ENCODE results near the gene PDAP1.

DNA sequence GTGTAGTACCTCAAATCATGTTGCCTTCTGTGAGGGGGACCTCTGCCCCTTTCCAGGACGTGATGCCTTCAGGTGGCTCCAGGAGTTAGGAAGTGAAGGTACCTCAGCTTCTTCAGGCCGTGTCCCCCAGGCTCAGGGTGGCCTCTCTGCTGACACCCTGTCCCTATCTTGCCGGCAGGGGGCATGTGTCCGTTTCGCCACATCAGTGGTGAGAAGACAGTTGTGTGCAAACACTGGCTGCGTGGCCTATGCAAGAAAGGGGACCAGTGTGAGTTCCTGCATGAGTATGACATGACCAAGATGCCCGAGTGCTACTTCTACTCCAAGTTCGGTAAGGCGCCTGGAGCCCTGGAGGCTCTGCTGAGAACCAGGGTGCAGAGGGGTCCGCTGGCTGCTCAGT, 39.5 kb upstream of the PDAP1 start:
- TF ChIP-seq SP1 (IDR thresholded peaks at IDR 0.05) (no peak), SUZ12 (IDR thresholded peaks at IDR 0.05) (no peak), L3MBTL2 (conservative IDR thresholded peaks at IDR 0.05) (no peak), TARDBP (IDR thresholded peaks at IDR 0.05) (no peak), ARNT (IDR thresholded peaks at IDR 0.05) (no peak), HDGF (IDR thresholded peaks at IDR 0.05; ENCODE audit: borderline replicate concordance) (no peak), FOXM1 (IDR thresholded peaks at IDR 0.05; ENCODE audit: borderline replicate concordance) (no peak), BHLHE40 (IDR thresholded peaks at IDR 0.05; ENCODE audit: borderline replicate concordance) (no peak), FOXK2 (IDR thresholded peaks at IDR 0.05) (no peak), ZNF384 (IDR thresholded peaks at IDR 0.05) (no peak)
- TF ChIP-seq, protein P1, sequence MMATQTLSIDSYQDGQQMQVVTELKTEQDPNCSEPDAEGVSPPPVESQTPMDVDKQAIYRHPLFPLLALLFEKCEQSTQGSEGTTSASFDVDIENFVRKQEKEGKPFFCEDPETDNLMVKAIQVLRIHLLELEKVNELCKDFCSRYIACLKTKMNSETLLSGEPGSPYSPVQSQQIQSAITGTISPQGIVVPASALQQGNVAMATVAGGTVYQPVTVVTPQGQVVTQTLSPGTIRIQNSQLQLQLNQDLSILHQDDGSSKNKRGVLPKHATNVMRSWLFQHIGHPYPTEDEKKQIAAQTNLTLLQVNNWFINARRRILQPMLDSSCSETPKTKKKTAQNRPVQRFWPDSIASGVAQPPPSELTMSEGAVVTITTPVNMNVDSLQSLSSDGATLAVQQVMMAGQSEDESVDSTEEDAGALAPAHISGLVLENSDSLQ (IDR thresholded peaks at IDR 0.05), result no peak

All from HEK293T (cell line).